Forelimb muscle (tissue), 1 donor: ENCODE measurements around the gene PGM5. TPM values are rescaled to one million over a fixed set of nuclear protein-coding genes. Genes with fewer than 3 reads are reported as not detected.

Source experiments
- DNase-seq: peaks from one replicate; pipeline ENCODE4 v3.0.0-alpha.2; 2013; ENCODE audit warnings: low read depth
- polyA plus RNA-seq: library from polyadenylated mRNA; unstranded; fragments of 120-200 nt; gene quantifications from one replicate; pipeline ENCODE4 v1.2.1, GENCODE V29; 2013; ENCODE audit not compliant: insufficient read length

The PGM5 gene
- polyA plus RNA-seq, 1 donor = 49.0 TPM

DNA sequence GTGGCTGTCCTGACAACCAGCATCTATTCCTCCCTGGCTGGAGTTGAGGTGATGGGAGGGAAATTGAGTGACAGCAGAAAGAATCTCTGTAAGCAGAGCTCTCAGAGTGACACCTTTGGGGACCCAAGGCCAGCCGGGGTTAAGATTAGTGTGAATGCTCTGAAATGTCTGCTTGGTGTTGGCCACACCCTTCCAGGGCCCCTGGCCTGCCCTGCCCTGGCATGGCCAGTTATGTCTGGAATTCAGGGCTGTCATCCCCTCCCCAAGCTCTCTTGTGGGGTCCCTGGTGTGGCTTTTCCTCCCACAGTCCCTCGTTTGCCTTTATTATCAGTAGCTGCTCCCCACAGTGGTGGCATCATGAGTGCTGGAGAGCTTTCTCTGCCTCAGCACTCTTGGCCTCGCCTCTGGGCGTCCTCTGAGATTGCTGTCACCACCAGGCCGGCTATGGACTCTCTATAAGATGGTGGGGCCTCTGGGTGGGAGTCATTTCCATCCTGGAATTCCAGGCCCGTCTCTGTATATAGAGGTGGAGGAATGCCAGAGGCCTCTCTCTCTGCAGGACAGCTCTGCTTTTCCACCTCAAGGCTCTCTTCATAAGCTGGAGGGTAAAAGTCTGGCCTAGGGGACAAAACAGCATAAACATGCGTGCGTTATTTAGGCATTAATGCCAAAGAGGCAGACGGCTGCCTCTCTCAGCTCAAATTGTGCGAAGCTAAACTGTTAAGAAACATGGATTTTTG lies 180.6 kb downstream of the PGM5 start:
- no peak for DNase-seq

DNA sequence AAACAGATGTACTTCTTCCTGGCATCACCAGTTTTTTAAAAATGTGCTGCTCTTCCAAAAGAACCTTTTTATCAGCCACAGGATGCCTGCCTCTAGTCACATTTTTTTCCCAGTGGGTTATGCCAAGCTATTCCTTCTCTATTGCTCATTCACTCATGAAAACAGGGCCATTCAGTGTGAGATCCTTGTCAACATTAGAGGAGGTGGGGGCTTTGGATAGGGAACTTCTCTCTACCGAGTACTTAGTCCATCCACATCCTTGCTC lies 181.1 kb downstream of the PGM5 start:
- DNase-seq = no peak

DNA sequence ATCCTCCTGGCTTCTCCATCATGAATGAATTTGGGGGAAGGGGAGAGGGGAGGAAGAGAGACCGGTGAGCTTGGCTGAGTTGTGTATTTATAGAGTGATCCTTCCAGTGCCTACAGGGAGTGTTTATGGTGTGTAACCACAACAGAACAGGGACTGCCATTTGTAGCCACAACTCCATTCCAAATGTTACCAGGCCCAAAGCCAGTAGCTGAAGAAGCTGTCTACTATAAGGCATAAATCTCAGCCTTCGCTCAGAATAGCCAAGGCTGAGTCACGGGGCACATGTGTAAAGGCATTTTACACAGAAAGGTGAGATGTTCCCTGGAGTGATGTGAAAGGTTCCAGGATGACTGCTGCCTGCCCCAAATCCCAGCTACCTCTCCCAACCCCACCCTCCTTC lies 181.8 kb downstream of the PGM5 start:
- no peak for DNase-seq

DNA sequence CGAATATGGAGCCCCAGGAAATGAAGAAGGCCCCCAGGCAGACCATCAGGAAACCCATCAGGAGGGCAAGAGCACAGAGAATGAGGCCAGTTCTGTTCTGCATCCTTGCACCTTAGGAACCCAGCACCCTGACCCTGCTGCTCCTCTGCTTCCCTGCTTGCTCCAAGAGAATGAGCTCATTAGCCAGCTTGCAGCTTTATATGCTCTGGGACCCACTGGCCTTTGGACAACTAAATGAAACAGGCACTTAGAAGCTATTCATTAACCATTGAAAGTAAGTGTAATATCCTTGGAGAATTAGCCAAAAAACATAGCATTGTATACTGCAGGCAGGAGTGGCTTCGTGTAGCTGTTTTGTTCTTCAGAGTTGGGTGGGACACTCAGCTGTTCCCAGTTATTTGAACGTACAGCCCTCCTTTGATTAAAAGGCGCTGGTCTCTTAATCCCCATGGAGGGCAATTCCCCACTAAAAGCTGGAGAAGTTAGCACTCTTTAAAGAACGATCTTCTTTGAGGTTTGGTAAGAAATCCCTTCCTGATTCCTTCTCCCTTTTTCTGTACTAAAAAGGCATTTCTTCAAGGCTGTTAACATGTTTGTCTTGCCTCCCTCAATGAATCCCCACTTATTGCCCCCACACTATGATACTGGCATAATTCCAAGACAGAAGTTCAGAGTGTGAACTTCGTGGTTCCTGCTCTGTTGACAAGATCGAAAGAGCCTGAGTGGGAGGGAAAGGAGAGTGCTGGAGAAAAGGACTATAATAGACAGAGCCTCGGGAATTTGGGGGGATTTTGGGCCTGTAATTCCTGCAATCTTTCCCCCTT lies 184.5 kb downstream of the PGM5 start, which contains the start of gene TMEM252:
TMEM252 (minus strand) TSS at position 172 of the 824 bp plus-strand sequence; CDS start at position 103, 69 bp downstream.
- no peak for DNase-seq

DNA sequence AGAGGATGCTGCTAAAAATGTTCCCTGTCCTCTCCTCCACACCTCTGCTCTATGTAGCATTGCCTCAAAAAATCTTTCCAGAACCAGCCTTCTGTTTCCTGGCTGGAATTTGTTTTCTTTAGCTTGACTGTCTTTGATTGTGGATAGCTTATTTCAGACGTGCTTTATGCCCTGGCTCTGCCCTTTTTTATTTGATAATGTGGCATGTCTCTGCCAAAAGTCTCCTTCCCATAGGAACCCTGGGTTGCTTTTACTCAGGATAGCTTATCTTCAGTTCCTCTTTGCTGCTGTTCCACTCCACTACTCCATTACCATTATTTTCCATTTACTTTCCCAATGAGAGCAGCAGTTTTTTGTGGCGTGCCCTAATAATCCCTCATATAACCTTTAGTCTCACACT lies 185.2 kb downstream of the PGM5 start:
- DNase-seq = no peak

DNA sequence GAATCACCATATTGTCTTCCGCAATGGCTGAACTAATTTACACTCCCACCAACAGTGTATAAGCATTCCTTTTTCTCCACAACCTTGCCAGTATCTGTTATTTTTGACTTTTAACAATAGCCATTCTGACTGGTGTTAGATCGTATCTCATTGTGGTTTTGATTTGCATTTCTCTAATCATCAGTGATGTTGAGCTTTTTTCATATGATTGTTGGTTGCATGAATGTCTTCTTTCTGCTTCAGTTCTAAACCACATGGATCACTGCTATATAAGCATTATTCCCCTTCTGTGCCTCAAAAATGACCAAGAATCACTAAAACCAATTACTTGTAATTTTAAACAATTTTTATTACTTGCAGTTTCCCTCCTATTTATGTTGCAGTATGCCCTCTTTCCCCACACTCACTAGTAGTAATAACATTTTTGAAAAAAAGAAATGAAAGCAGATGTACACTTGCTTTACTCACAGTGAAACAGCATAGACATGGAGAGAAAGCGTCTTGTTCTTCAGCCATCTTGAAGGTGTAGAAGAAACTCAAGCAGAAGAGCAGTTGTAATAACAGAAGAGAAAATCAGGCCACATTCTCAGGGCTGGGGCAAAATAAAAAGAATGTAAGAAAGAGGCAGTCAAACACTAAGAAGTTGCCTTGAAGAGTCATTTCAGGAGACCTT lies 188.8 kb downstream of the PGM5 start:
- no peak for DNase-seq

DNA sequence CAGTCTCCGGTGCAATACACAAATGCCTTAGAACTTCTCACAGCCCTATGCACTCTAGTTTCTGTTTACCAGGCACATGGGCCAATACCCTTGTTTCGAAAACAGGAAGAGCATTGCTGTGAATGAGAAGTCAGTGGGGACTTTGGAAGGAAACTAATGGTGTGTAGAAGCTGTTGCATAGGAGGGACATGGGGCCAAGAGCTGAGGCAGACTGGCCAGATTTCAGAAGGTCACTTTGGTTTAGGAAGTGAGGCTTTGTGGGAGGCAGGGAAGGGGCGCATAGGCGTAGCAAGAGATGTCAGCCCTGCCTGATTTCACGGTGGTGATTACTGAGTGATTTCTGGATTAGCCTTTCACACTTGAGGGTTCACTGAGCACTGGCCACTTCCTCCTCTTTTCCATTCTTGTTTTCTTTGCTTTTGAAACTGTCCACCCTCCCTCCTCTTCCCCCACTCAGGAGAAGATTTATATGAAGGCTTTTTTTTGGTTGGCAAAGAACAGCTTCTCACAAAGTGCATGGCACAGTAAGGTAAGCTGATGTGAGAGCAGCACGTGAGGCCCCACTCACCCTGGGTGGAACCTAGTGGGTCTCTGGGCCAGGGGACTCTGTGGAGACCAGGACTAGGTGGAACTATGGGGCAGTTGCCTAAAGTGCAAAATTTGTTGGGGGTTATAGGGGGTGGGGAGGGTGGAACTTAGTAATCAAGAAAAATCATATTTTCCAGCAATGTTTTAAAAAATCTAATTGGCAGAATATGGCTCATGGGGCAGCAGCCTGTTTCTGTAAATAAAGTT lies 190.4 kb downstream of the PGM5 start:
- no peak for DNase-seq

DNA sequence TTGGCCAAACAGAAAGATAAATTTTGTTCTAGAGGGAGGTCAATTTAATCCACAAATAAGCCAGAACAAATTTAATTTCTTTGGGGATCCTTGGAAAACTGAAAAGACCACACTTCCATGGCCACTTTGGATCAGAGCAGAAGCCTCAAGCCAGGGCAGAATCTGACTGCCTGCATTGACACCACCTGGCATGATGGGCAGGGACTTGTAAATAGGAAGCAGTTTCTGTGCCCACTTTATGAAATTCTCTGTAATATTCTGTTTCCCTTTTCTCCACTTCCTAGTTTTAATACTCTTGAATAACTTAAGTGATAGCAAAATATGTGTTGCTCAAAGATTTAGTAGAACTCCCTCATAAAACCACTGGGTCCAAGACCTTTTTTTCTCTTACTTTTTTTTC lies 191.0 kb downstream of the PGM5 start:
- no peak for DNase-seq

DNA sequence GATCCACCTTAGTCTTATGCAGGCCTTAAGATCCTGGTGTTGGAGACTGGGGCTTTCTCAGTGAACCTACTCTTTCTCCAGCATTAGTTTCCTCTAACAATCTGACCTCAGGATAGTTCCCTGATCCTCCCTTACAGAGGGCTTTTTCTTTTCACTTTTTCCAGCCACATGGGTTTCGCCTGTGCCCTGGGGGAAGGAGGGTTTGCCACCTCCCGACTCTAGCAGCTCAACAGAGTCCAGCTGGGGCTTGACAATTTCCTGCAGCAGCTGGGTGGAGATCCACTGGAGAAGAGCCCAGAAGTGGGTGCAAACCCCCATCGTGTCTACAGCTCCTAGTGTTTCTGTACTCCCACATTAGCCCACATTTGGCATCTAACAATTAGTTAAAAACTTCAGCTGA lies 191.8 kb downstream of the PGM5 start:
- DNase-seq = no peak

DNA sequence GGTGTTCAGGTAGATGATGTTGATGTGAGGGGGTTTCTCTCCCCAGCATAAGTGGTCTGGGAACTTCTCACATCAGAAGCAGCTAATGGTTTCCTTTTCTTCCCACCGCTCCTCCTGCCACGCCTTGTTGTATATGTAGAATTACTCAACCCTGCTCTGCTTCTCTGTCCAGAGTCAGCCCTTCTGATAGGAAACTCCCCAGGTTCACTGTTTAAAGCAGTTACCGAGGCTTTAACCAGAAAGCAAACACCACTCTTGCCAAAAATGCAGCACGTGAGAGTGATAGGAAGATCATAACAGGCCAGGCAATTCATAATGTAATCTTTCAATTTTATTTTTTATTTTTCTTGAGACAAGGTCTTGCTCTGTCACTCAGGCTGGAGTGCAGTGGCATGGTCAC lies 194.8 kb downstream of the PGM5 start:
- DNase-seq = no peak

DNA sequence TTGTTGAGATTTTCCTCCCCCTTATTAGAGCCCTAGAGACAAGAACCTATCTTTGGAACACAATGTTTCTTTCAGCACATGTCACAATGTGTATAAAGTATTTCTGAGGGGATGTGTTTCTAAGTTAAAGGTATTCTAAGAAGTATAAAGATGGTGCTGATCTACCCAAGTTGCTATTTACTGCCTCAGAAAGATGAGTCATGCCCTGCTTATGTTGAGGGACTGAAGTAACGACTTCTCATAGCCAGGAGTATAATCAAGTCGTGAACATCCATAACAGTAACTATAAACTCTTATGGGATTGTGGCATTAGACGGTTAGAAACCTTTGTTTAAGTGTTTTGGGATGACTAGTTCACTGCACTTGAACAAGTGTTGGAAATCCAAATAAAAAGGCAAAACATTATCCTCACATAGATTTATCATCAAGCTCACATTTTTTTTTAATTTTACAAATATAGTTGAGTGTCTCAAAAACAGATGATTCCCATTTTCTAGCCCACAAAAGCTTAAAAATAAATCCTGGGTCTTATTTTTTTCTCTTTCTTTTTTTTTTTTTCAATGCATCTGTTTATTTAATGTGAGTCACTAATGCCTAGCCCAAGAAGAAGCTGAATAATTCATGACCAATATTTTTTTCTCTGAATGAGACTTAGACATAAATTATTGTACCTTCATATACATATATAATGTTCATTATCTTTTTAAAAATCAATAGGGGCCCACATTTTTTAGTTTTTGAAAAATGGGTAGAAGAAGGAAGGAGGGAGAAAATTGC lies 196.5 kb downstream of the PGM5 start:
- DNase-seq = no peak

DNA sequence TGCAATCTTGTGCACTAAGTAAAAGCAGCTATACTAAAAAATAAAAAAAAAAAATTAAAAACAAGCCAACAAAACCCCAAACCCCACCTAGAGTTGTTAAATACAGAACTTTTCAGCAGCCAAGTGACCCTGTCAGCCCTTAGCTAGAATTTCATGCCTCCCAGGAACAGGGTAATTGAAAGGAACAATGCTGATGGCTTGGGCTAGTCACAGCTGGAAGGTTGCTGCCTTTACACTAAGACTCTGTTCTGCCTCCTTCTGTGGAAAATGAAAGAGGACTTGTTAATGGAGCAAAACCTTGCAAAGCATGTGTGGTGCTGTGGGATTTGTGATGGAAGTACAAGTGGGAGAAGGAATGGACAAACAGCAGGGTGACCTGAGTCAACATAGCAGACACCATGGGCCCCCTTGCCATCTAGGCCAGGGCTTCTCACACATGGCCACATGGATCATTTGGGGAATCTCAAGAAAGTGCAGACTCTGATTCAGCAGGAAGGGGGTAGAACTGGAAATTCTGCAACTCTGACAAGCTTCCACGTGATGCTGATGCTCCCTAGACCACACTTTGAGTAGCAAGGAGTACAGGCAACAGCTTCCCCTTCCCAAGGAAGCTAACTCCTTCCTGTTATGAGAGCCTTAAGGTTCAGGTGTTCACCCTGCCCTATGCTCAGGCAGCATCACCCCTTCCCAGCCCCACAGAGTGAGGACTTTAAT lies 199.2 kb downstream of the PGM5 start:
- no peak for DNase-seq

DNA sequence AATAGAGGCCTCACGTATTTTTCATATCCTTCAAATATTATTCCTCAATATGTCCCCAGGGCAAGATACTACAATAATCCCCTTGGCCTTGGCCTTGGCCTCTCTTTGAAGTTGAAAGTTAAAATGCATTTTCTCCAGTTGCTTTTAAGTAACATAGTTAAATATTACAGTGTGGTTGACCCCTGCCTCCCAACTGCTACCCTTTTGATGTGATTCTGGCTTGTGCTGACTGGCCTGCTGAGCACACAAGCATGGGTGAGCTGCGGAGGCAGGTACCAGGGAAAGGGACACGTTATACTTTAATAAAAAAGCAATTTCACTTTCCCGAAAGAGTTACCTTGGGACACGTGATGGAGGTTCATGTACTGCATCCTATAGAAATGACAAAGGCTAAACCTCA lies 202.1 kb downstream of the PGM5 start:
- DNase-seq = no peak

DNA sequence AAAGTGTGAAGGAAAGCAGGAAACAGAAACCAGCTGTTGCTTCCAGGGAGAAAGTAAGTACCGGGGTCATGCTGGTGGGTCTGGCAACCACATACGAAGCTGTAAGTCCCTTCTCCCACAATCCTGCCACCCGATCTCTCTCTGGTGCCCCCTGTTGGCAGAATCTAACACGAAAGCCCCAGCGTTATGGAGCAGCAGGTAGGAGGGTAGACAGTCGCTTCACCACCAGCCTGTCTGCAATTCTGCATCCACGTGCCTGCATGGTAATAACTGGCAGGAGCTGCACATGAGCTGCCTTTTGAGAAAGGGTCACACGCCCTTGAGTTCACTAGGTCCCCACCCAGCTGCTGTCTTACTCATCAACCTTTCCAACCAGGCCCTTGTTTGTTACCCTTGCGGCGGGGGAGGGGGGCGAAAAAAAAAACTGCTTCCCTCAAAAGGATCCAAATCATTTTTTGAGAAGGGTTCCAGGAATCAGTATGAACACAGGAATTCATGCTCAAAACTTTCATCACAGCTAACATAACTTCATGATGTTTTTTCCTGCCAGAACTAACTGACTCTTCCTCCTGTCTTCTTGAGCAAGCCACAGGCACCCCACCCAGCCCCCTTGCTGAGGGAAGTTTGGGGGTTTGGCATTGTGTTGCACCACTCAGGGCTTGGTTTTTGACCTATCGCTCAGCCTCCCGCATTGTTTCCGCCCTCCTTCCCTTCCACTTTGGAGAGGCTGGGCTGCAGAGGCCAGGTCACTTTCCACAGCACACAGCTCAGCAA lies 203.8 kb downstream of the PGM5 start:
- DNase-seq = no peak

DNA sequence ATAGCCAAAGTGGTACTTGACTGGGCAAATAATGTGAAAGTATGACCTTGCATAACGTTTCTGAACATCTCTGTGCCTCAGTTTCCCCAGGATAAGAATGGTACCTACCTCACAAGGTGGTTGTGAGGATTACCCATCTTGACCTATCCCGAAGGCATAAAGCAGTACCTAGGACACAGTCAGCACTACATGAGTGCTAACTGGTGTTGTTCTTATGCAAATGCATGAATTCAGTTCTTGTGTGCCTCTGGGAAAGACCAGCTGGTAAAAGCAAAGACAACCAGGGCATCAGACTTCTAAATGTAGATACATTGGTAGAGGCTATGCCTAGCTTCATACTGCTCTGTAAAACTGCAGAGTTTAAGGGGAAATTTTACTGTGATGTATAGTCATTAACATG lies 206.1 kb downstream of the PGM5 start:
- no peak for DNase-seq

DNA sequence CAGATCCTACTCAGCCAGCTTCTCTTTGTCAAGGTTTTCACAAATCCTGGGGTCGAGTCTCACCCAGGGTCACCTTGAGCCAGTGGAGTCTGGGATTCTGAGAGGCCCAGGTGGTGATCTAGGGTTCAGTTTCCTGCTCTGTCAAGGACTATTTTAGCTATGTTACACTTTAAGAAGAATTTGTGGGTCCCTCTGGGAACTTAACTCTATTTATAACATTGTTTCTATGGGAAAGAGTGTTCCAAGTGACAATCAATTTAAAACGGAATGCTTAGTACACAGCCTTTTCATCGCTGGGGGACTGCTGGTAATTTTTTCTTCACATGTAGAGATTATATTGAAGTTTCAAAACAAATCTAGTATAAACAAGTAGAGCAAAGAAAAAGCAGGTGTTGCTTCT lies 211.2 kb downstream of the PGM5 start:
- no peak for DNase-seq

DNA sequence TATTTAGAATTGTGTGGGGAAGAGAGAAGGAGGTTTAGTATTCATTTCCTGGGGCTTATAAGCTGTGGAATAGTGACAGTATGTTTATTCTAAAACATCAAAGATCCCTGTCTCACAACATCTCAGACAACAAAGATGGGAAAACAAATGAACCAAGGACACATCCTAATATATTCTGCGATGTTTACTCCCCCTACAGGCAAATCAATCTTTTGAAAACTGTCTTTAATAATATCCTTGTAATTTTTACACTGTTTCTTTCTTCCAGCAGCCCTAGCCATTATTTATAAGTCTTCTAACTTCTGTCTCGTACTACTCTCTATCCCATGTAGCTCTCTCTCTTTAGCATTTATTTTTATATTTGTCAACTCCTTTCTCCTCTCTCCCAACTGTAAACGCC lies 217.7 kb downstream of the PGM5 start:
- DNase-seq = no peak

DNA sequence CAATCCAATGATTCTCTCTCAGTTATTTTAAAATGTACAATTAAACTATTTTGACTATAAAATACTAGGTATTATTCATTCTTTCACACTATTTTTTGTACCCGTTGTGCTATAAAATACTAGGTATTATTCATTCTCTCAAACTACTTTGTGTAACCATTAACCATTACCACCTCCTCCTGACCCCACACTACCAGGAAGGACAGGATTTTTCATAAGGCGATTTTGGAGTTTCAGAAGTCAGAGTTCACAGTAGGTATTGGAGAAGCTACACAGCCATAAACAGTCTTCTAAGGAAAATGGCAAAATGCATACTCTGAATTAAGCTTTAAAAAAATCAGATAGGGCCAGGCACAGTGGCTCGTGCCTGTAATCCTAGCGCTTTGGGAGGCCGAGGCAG lies 219.4 kb downstream of the PGM5 start:
- no peak for DNase-seq

DNA sequence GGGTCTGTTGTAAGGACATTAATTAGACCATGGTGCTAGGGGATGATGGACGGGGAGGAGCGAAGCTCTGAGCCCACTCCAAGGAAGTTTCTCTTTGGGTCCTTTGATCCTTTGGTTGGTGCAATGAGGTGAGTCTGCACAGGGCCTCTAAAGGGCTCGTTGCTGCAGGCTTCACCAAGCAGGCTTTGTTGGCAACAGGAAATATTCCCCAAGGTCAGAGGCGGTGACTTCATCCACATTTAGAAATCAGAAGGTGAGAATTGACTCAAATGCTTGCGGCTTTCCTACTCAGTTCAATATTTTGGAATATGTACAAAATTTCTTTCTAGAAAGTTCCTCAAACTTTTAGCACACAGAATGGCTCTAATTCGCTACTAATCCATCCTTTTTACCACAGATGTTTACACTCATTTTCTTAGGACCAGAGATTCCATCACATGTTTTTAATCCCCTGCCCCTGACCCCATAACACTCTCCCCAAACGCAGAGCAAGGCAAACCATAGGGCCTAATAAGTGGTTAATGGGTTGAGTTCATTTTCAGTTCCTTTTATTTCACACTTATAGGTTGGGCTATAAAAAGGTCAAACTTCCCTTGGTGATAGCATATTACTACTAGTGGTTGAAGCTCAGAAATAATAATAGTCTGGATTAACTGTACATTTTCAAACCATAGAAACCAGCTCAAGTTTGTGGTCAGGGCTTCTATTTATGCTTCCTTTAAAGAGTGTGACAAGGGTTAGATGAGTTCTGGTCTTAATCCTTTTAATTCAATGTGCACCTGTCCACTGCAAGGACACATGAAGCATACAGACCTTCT lies 221.6 kb downstream of the PGM5 start:
- no peak for DNase-seq
